ENCODE measurements around the gene MAGI1. TPM values are rescaled to one million over a fixed set of nuclear protein-coding genes. Genes with fewer than 3 reads are reported as not detected.

MAGI1 gene
- total RNA-seq, 1 experiment from 2014 or later: 58.2 TPM

DNA sequence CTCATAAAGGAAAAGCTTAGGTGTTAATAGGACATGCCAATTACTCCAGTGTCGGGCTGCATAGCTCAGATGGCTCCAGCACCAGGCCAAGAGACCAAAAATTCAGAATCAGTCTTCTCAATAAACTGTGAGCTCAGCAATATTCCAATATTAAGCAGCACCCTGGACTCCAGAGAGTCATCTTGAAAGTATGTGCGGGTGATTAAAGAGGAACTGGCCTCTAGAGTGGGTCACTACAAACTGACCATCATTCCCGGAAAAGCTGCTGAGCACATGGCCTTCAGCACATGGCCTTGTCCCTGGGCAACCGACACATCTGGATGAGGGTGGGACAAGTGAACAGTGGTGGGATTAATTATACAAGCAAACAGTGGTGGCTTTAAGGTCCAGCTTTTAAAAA is 59.0 kb downstream of the MAGI1 start:
- Mint-ChIP-seq H3K4me3 (no peak overlapping the region), H3K36me3 (peaks cover 2% of the 10 kb centered on the region; the same call in 1 of the 2 replicates), H3K4me1 (peaks cover 15% of the 10 kb centered on the region), H3K27me3 (ENCODE audit: low read depth) (no peaks in the 10 kb centered on the region), H3K27ac (no peak overlapping the region), H3K9me3 (peaks cover under 1% of the 10 kb centered on the region; the same call in 1 of the 2 replicates)
- TF ChIP-seq NFATC4 (CRISPR knock-in tag; IDR thresholded peaks at IDR 0.05): no peak
- TF ChIP-seq, protein P1, sequence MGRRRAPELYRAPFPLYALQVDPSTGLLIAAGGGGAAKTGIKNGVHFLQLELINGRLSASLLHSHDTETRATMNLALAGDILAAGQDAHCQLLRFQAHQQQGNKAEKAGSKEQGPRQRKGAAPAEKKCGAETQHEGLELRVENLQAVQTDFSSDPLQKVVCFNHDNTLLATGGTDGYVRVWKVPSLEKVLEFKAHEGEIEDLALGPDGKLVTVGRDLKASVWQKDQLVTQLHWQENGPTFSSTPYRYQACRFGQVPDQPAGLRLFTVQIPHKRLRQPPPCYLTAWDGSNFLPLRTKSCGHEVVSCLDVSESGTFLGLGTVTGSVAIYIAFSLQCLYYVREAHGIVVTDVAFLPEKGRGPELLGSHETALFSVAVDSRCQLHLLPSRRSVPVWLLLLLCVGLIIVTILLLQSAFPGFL (CRISPR knock-in tag; IDR thresholded peaks at IDR 0.05; ENCODE audit: borderline replicate concordance): no peak
- TF ChIP-seq, protein P2, sequence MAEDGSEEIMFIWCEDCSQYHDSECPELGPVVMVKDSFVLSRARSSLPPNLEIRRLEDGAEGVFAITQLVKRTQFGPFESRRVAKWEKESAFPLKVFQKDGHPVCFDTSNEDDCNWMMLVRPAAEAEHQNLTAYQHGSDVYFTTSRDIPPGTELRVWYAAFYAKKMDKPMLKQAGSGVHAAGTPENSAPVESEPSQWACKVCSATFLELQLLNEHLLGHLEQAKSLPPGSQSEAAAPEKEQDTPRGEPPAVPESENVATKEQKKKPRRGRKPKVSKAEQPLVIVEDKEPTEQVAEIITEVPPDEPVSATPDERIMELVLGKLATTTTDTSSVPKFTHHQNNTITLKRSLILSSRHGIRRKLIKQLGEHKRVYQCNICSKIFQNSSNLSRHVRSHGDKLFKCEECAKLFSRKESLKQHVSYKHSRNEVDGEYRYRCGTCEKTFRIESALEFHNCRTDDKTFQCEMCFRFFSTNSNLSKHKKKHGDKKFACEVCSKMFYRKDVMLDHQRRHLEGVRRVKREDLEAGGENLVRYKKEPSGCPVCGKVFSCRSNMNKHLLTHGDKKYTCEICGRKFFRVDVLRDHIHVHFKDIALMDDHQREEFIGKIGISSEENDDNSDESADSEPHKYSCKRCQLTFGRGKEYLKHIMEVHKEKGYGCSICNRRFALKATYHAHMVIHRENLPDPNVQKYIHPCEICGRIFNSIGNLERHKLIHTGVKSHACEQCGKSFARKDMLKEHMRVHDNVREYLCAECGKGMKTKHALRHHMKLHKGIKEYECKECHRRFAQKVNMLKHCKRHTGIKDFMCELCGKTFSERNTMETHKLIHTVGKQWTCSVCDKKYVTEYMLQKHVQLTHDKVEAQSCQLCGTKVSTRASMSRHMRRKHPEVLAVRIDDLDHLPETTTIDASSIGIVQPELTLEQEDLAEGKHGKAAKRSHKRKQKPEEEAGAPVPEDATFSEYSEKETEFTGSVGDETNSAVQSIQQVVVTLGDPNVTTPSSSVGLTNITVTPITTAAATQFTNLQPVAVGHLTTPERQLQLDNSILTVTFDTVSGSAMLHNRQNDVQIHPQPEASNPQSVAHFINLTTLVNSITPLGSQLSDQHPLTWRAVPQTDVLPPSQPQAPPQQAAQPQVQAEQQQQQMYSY (CRISPR knock-in tag; IDR thresholded peaks at IDR 0.05): no peak
- TF ChIP-seq, protein P3, sequence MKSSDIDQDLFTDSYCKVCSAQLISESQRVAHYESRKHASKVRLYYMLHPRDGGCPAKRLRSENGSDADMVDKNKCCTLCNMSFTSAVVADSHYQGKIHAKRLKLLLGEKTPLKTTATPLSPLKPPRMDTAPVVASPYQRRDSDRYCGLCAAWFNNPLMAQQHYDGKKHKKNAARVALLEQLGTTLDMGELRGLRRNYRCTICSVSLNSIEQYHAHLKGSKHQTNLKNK (CRISPR knock-in tag; IDR thresholded peaks at IDR 0.05): no peak
- no peak for TF ChIP-seq RORB (CRISPR knock-in tag; IDR thresholded peaks at IDR 0.05)
- no peak for TF ChIP-seq OVOL2 (CRISPR knock-in tag; IDR thresholded peaks at IDR 0.05; ENCODE audit: borderline replicate concordance)
- TF ChIP-seq TEAD4 (CRISPR knock-in tag; IDR thresholded peaks at IDR 0.05): no peak
- no peak for TF ChIP-seq PRRX2 (CRISPR knock-in tag; IDR thresholded peaks at IDR 0.05)
- no peak for TF ChIP-seq MYBL2 (CRISPR knock-in tag; IDR thresholded peaks at IDR 0.05)
- TF ChIP-seq, protein P4, sequence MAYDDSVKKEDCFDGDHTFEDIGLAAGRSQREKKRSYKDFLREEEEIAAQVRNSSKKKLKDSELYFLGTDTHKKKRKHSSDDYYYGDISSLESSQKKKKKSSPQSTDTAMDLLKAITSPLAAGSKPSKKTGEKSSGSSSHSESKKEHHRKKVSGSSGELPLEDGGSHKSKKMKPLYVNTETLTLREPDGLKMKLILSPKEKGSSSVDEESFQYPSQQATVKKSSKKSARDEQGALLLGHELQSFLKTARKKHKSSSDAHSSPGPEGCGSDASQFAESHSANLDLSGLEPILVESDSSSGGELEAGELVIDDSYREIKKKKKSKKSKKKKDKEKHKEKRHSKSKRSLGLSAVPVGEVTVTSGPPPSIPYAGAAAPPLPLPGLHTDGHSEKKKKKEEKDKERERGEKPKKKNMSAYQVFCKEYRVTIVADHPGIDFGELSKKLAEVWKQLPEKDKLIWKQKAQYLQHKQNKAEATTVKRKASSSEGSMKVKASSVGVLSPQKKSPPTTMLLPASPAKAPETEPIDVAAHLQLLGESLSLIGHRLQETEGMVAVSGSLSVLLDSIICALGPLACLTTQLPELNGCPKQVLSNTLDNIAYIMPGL (CRISPR knock-in tag; IDR thresholded peaks at IDR 0.05): no peak
- TF ChIP-seq, protein P5, sequence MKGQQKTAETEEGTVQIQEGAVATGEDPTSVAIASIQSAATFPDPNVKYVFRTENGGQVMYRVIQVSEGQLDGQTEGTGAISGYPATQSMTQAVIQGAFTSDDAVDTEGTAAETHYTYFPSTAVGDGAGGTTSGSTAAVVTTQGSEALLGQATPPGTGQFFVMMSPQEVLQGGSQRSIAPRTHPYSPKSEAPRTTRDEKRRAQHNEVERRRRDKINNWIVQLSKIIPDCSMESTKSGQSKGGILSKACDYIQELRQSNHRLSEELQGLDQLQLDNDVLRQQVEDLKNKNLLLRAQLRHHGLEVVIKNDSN (CRISPR knock-in tag; IDR thresholded peaks at IDR 0.05): no peak
- TF ChIP-seq ZNF396 (CRISPR knock-in tag; IDR thresholded peaks at IDR 0.05; ENCODE audit: borderline replicate concordance): no peak
- TF ChIP-seq, protein P6, sequence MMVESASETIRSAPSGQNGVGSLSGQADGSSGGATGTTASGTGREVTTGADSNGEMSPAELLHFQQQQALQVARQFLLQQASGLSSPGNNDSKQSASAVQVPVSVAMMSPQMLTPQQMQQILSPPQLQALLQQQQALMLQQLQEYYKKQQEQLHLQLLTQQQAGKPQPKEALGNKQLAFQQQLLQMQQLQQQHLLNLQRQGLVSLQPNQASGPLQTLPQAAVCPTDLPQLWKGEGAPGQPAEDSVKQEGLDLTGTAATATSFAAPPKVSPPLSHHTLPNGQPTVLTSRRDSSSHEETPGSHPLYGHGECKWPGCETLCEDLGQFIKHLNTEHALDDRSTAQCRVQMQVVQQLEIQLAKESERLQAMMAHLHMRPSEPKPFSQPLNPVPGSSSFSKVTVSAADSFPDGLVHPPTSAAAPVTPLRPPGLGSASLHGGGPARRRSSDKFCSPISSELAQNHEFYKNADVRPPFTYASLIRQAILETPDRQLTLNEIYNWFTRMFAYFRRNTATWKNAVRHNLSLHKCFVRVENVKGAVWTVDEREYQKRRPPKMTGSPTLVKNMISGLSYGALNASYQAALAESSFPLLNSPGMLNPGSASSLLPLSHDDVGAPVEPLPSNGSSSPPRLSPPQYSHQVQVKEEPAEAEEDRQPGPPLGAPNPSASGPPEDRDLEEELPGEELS (CRISPR knock-in tag; IDR thresholded peaks at IDR 0.05): no peak
- DNase-seq (ENCODE audit: low spot score) (no peak), ATAC-seq (no peak)
- POLR2A ChIA-PET: interaction anchor here (0.6 to 1.1 kb wide), 2 partner anchors 58 to 87 kb away, joined by 3 to 6 read pairs; no protein-coding TSS in a partner anchor
- CTCF ChIA-PET: no interaction called here

DNA sequence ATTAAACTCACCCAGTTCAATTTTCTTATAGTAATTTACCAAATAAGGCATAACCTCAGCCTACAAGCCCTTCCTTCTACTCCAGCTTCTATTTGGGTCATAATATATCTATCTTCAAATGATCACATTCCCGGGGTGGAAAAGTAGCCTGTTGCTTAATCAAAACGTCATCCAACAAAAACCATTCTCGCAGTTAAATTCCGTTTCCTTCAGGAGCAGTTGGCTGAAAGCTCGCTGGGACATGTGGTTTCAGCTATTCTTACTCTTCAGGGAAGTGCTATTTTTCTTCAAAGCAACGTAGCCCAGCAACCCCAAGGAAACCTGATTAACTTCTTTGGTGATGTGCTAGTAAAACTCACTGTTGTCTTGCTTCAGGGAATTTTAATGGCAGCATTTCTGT is 59.6 kb downstream of the MAGI1 start:
- Mint-ChIP-seq H3K36me3 (peaks cover 6% of the 10 kb centered on the region), H3K27me3 (ENCODE audit: low read depth) (no peaks in the 10 kb centered on the region), H3K27ac (no peak overlapping the region; the same call in 1 of the 2 replicates), H3K4me1 (peaks cover 18% of the 10 kb centered on the region), H3K4me3 (no peak overlapping the region), H3K9me3 (peaks cover 4% of the 10 kb centered on the region)
- POLR2A ChIA-PET: no interaction called here
- CTCF ChIA-PET: interaction anchor here (0.6 kb wide), 1 partner anchor 194 kb away, joined by 4 read pairs; no protein-coding TSS in a partner anchor
- ATAC-seq (no peak), DNase-seq (ENCODE audit: low spot score) (no peak)
- TF ChIP-seq SMAD3 (CRISPR knock-in tag; IDR thresholded peaks at IDR 0.05; ENCODE audit: borderline replicate concordance) (no peak), ELF4 (CRISPR knock-in tag; IDR thresholded peaks at IDR 0.05; ENCODE audit: low read depth) (no peak), FOXJ3 (CRISPR knock-in tag; IDR thresholded peaks at IDR 0.05; ENCODE audit: borderline replicate concordance) (no peak), HMGA2 (CRISPR knock-in tag; IDR thresholded peaks at IDR 0.05) (no peak), ZNF138 (CRISPR knock-in tag; conservative IDR thresholded peaks at IDR 0.05) (no peak), ZNF671 (CRISPR knock-in tag; IDR thresholded peaks at IDR 0.05) (no peak), JAZF1 (CRISPR knock-in tag; IDR thresholded peaks at IDR 0.05) (no peak)
- TF ChIP-seq, protein P7, sequence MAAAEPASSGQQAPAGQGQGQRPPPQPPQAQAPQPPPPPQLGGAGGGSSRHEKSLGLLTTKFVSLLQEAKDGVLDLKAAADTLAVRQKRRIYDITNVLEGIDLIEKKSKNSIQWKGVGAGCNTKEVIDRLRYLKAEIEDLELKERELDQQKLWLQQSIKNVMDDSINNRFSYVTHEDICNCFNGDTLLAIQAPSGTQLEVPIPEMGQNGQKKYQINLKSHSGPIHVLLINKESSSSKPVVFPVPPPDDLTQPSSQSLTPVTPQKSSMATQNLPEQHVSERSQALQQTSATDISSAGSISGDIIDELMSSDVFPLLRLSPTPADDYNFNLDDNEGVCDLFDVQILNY (CRISPR knock-in tag; IDR thresholded peaks at IDR 0.05): no peak
- TF ChIP-seq, protein P6 (CRISPR knock-in tag; IDR thresholded peaks at IDR 0.05): no peak
- TF ChIP-seq, protein P8, sequence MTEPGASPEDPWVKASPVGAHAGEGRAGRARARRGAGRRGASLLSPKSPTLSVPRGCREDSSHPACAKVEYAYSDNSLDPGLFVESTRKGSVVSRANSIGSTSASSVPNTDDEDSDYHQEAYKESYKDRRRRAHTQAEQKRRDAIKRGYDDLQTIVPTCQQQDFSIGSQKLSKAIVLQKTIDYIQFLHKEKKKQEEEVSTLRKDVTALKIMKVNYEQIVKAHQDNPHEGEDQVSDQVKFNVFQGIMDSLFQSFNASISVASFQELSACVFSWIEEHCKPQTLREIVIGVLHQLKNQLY (CRISPR knock-in tag; IDR thresholded peaks at IDR 0.05): no peak

All from WTC11 (cell line).